ENCODE measurements around the gene POLRMT.

- TF ChIP-seq CTCF (IDR thresholded peaks at IDR 0.05; ENCODE audit: poor library complexity) (no peak), EZH2 (IDR thresholded peaks at IDR 0.05; ENCODE audit: borderline replicate concordance) (no peak)
These were observed 40.3 kb downstream of the POLRMT start for GRCh38 chr19:593055-593454.

All from hepatocyte (in vitro differentiated cells).